ENCODE results near the gene MAP7D2. TPM values are rescaled to one million over a fixed set of nuclear protein-coding genes. Genes with fewer than 3 reads are reported as not detected.

The MAP7D2 gene
- total RNA-seq, 4 donors from 2014 or later, result 0.19 to 0.38 TPM; not detected in 2

DNA sequence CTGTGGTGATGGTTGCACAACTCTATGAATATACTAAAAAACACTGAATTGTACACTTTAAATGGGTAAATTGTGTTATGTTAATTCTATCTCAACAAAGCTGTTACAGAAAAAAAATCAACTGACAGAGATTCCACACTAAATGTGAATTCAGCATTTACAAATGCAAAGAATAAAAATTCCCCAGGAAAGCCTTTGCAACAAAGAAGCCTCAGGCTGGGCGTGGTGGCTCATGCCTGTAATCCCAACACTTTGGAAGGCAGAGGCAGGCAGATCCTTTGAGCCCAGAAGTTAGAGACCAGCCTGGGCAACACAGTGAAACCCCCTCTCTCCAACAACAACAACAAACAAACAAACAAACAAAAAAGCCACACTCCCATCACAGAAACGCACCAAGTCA is 134.8 kb downstream of the MAP7D2 start:
- no peak for DNase-seq (ENCODE audit: low spot score)
- TF ChIP-seq, protein P1, sequence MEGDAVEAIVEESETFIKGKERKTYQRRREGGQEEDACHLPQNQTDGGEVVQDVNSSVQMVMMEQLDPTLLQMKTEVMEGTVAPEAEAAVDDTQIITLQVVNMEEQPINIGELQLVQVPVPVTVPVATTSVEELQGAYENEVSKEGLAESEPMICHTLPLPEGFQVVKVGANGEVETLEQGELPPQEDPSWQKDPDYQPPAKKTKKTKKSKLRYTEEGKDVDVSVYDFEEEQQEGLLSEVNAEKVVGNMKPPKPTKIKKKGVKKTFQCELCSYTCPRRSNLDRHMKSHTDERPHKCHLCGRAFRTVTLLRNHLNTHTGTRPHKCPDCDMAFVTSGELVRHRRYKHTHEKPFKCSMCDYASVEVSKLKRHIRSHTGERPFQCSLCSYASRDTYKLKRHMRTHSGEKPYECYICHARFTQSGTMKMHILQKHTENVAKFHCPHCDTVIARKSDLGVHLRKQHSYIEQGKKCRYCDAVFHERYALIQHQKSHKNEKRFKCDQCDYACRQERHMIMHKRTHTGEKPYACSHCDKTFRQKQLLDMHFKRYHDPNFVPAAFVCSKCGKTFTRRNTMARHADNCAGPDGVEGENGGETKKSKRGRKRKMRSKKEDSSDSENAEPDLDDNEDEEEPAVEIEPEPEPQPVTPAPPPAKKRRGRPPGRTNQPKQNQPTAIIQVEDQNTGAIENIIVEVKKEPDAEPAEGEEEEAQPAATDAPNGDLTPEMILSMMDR (IDR thresholded peaks at IDR 0.05), result no peak
- no peak for ATAC-seq (ENCODE audit: low FRiP score)

DNA sequence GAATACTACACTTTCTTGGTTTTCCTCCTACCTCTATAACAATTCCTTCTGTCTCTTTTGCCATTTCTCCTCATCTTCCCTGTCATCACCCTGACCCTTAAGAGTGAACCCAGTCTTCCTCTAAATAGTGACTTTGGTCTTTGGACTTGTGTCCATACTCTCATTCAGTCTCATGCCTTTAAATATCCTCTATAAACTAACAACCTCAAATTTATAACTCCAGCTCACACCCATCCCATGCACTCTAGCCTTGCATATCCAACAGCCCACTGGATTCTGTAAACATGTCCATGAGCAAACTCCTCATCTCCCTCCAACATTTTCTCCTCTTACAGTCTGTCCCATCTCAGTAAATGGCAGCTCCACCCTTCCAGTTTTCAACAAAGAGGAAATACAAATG is 140.9 kb downstream of the MAP7D2 start:
- ATAC-seq (ENCODE audit: low FRiP score) (no peak), DNase-seq (ENCODE audit: low spot score) (no peak)
- TF ChIP-seq, protein P1 (IDR thresholded peaks at IDR 0.05), result no peak

DNA sequence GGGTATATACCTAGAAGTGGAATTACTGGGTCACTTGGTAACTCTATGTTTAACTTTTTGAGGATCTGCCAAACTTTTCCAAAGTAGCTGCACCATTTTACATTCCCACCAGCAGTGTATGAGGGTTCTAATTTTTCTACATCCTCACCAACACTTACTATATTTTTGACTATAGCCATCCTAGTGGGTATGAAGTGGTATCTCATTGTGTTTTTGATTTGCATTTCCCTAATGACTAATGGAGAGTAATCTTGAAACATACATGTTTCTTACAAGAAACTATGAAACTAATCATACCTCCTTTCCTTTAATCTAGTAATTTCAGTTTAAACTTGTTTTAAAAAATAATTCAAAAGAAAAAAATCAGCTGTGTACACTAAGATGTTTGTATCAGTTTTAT is 143.7 kb downstream of the MAP7D2 start:
- DNase-seq (ENCODE audit: low spot score) (no peak), ATAC-seq (ENCODE audit: low FRiP score) (no peak)
- TF ChIP-seq, protein P1 (IDR thresholded peaks at IDR 0.05), result no peak

DNA sequence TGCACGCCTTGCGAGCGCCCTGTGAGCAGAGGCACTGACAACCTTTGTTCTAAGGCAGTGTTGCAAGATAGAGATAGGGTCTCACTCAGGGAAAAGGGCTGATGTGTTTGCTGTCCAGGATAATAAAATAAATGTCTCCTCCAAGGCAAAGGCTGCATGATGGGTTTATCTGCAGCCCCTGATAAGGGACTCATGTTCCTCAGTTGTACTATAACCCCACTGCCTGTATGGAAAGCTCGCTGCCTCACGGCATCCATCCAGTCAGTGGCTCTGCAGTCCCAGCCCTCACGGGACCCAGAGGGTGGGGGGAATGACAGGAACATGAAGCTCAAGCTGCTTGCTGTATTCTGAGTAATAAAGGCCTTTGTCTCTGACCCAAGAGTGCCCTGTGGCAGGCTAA is 148.4 kb downstream of the MAP7D2 start:
- DNase-seq (ENCODE audit: low spot score), result no peak
- ATAC-seq (ENCODE audit: low FRiP score), result no peak
- TF ChIP-seq, protein P1 (IDR thresholded peaks at IDR 0.05), result no peak

DNA sequence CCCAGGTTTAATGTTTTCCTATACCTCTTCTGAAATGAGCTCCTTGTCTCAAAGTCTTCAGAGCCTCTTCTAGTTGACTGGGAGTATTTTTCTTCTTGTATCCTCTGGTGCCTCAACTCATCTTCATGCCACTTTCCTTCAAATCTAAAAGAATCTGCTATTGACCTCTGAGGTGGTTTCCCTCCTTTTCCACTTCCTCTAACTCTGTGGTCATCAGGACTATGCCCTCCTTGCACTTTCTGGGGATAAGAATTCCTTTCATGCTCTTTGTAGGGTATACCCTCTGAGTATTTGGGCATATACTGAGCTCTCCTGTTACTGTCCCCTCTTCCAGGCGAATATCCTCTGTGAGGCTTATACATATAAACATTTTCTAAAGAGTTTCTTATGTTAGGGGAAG is 150.7 kb downstream of the MAP7D2 start:
- TF ChIP-seq, protein P1 (IDR thresholded peaks at IDR 0.05), result no peak
- ATAC-seq (ENCODE audit: low FRiP score) (no peak), DNase-seq (ENCODE audit: low spot score) (no peak)

DNA sequence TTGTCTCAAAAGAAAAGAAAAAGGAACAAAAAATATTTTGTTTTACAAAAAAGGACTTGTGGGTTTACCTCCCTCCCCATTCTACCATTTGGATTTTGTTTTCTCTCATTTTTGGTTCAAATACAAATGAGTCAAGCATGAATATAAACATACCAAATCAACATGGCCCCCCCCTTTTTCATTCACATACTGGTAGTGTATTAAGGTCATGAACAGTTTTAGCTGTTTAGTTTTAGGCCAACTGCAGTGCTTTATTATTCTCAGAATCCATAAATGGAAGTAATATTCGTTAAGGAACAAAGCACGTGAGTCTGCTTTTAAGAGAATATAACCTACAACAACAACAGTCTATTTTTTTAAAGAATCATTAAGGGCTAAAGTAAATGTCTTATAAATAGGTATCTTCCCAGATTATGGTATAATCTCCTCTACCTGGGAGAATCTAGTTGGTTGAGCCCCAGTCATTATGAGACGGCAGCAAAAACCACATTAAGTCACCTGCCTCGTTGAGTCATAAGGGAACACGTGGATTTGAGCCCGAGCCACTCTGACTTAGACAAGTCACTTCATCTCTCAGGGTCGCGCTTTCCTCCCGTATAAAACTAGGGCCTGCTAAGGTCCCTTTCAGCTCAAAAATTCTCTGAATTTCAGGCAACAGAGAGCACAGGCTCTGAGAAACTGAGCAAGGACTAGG is 152.5 kb downstream of the MAP7D2 start:
- TF ChIP-seq, protein P1 (IDR thresholded peaks at IDR 0.05), result no peak
- no peak for ATAC-seq (ENCODE audit: low FRiP score)

DNA sequence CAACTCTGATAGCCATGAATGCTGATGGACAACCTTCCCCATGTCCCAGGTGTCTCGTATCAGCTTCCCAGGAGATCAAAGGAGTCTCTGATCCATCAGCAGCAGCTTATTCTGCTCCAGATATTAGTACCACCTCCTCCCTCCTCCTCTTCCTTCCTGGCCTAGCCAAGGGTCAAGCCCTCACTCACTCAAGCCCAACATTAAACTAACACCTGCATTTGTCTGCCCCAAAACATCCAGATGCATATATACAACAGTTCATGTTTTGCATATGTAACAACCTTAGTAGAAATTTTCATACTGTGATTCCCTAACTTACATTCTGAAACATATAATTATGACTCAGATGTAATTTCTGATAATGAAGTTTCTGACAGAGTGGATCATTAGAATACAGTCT is 155.8 kb downstream of the MAP7D2 start:
- DNase-seq (ENCODE audit: low spot score) (no peak), ATAC-seq (ENCODE audit: low FRiP score) (no peak)
- TF ChIP-seq, protein P1 (IDR thresholded peaks at IDR 0.05), result no peak

More for the DNA sequence above, 152.5 kb downstream of the MAP7D2 start:
- DNase-seq (ENCODE audit: low spot score), result no peak

Measured in omental fat pad (tissue), 4 donors.